NCI-H1092 (cell line): Measurements from ENCODE around the gene ASIC5.
"Not testable (repeated sequence)": the region's sequence is repeated elsewhere in the genome, so short reads cannot be mapped to it uniquely, and the experiment has no call there.

Experiments used
- DNase-seq: peaks from one replicate; lab custom pipeline; 2025; lab: John Stamatoyannopoulos, UW

ASIC5 gene

GRCh38 chr4:155800685-155801343 is 65.3 kb downstream of the ASIC5 start:
- no peak for DNase-seq

- DNase-seq, result no peak
Measured at GRCh38 chr4:155799794-155800123, 66.3 kb downstream of the ASIC5 start.

GRCh38 chr4:155799116-155799793 is 66.8 kb downstream of the ASIC5 start:
- DNase-seq, result no peak

GRCh38 chr4:155797581-155797980 is 68.5 kb downstream of the ASIC5 start:
- DNase-seq, result not testable (repeated sequence)

GRCh38 chr4:155795991-155796390 is 70.1 kb downstream of the ASIC5 start:
- no peak for DNase-seq

GRCh38 chr4:155794589-155795236 is 71.4 kb downstream of the ASIC5 start:
- DNase-seq, result no peak

- no peak for DNase-seq
Measured at GRCh38 chr4:155789982-155790381, 76.1 kb downstream of the ASIC5 start.

GRCh38 chr4:155789391-155789790 is 76.7 kb downstream of the ASIC5 start:
- DNase-seq, result no peak

GRCh38 chr4:155787113-155787710 is 78.9 kb downstream of the ASIC5 start:
- no peak for DNase-seq

- no peak for DNase-seq
Measured at GRCh38 chr4:155785828-155786227, 80.2 kb downstream of the ASIC5 start.

GRCh38 chr4:155784637-155785036 is 81.4 kb downstream of the ASIC5 start:
- DNase-seq, result no peak

- DNase-seq, result no peak
Measured at GRCh38 chr4:155781249-155781831, 84.7 kb downstream of the ASIC5 start.

- DNase-seq, result no peak
Measured at GRCh38 chr4:155780775-155781174, 85.3 kb downstream of the ASIC5 start.
